ENCODE results near the gene EBPL. TPM values are rescaled to one million over a fixed set of nuclear protein-coding genes. Genes with fewer than 3 reads are reported as not detected.
"Not testable (repeated sequence)": the region's sequence is repeated elsewhere in the genome, so short reads cannot be mapped to it uniquely, and the experiment has no call there.

EBPL gene
- total RNA-seq, 4 donors from 2014 or later, result 6.7 to 21.6 (median 19.2) TPM

- H3K27me3 ChIP-seq, result no peaks in the 10 kb centered on the region
- DNase-seq, result no peak
- H3K4me1 ChIP-seq, result no peaks in the 10 kb centered on the region
- peaks cover 0 to 54% (median 0%) of the 10 kb centered on the region in 3 donors for H3K36me3 ChIP-seq
- H3K27ac ChIP-seq, result no peak overlapping the region
- H3K9me3 ChIP-seq, result peaks cover 0 to 10% (median 0%) of the 10 kb centered on the region in 4 donors
- no peak overlapping the region for H3K4me3 ChIP-seq
- TF ChIP-seq CTCF (IDR thresholded peaks at IDR 0.05) (no peak), POLR2A (IDR thresholded peaks at IDR 0.05) (no peak)
Observed at GRCh38 chr13:49716615-49717014, 25.3 kb upstream of the EBPL start.

GRCh38 chr13:49714757-49715156 lies 23.5 kb upstream of the EBPL start:
- no peak for DNase-seq
- Histone ChIP-seq H3K4me3 (no peak overlapping the region), H3K9me3 (peaks cover 0 to 10% (median 0%) of the 10 kb centered on the region in 4 donors), H3K36me3 (peaks cover 0 to 44% (median 0%) of the 10 kb centered on the region in 3 donors), H3K4me1 (no peaks in the 10 kb centered on the region), H3K27me3 (no peaks in the 10 kb centered on the region), H3K27ac (no peak overlapping the region)
- no peak for TF ChIP-seq POLR2A (IDR thresholded peaks at IDR 0.05)
- TF ChIP-seq CTCF (IDR thresholded peaks at IDR 0.05), result no peak

- no peaks in the 10 kb centered on the region for H3K27me3 ChIP-seq
- H3K27ac ChIP-seq, result no peak overlapping the region
- H3K4me1 ChIP-seq, result no peaks in the 10 kb centered on the region
- no peak overlapping the region for H3K4me3 ChIP-seq
- TF ChIP-seq POLR2A (IDR thresholded peaks at IDR 0.05), result no peak
- TF ChIP-seq CTCF (IDR thresholded peaks at IDR 0.05), result no peak
- H3K9me3 ChIP-seq, result peaks cover 0 to 10% (median 0%) of the 10 kb centered on the region in 4 donors
- peaks cover 0 to 30% (median 0%) of the 10 kb centered on the region in 3 donors for H3K36me3 ChIP-seq
- no peak for DNase-seq
Observed at GRCh38 chr13:49711218-49711863, 20.1 kb upstream of the EBPL start.

GRCh38 chr13:49704264-49704663 lies 13.0 kb upstream of the EBPL start:
- H3K9me3 ChIP-seq, H3K27me3 ChIP-seq, DNase-seq, H3K27ac ChIP-seq, H3K4me3 ChIP-seq, H3K4me1 ChIP-seq: not testable (repeated sequence)
- H3K36me3 ChIP-seq, result peaks cover 0 to 45% (median 0%) of the 10 kb centered on the region in 3 donors

GRCh38 chr13:49701491-49701890 lies 10.2 kb upstream of the EBPL start:
- TF ChIP-seq POLR2A (IDR thresholded peaks at IDR 0.05) (no peak), CTCF (IDR thresholded peaks at IDR 0.05) (no peak)
- Histone ChIP-seq H3K4me3 (no peak overlapping the region), H3K27me3 (no peaks in the 10 kb centered on the region), H3K36me3 (peaks cover 0 to 34% (median 0%) of the 10 kb centered on the region in 3 donors), H3K4me1 (no peaks in the 10 kb centered on the region), H3K9me3 (no peaks in the 10 kb centered on the region), H3K27ac (no peak overlapping the region)
- no peak for DNase-seq

GRCh38 chr13:49697468-49697867 lies 6.2 kb upstream of the EBPL start:
- Histone ChIP-seq H3K27me3 (no peaks in the 10 kb centered on the region), H3K36me3 (peaks cover 0 to 17% (median 0%) of the 10 kb centered on the region in 3 donors), H3K9me3 (no peaks in the 10 kb centered on the region), H3K27ac (no peak overlapping the region), H3K4me1 (no peaks in the 10 kb centered on the region), H3K4me3 (no peak overlapping the region)
- TF ChIP-seq POLR2A (IDR thresholded peaks at IDR 0.05) (no peak), CTCF (IDR thresholded peaks at IDR 0.05) (no peak)
- DNase-seq, result no peak
